IPS-18a (cell line): ENCODE data around the gene SMOC2.

ENCODE experiments used
- H3K27ac ChIP-seq: one replicate; pipeline ENCODE4 v1.5.1; 2013; ENCODE audit warnings: low read length
- H3K27me3 ChIP-seq: one replicate; pipeline ENCODE4 v1.6.1; 2013; ENCODE audit warnings: mild to moderate bottlenecking, low read length; ENCODE audit not compliant: control insufficient read depth, insufficient read depth
- H3K36me3 ChIP-seq: one replicate; pipeline ENCODE4 v1.6.1; 2013; ENCODE audit warnings: low read depth, low read length; ENCODE audit not compliant: control insufficient read depth
- H3K4me1 ChIP-seq: one replicate; pipeline ENCODE4 v1.6.1; 2013; ENCODE audit warnings: low read depth, low read length; ENCODE audit not compliant: control insufficient read depth
- H3K4me3 ChIP-seq: one replicate; pipeline ENCODE4 v1.5.1; 2013; ENCODE audit warnings: low read length
- H3K9ac ChIP-seq: one replicate; pipeline ENCODE4 v1.6.1; 2013; ENCODE audit warnings: mild to moderate bottlenecking, low read length, moderate library complexity
- H3K9me3 ChIP-seq: one replicate; pipeline ENCODE4 v1.6.1; 2013; ENCODE audit warnings: low read depth, low read length; ENCODE audit not compliant: control insufficient read depth

SMOC2 gene

DNA sequence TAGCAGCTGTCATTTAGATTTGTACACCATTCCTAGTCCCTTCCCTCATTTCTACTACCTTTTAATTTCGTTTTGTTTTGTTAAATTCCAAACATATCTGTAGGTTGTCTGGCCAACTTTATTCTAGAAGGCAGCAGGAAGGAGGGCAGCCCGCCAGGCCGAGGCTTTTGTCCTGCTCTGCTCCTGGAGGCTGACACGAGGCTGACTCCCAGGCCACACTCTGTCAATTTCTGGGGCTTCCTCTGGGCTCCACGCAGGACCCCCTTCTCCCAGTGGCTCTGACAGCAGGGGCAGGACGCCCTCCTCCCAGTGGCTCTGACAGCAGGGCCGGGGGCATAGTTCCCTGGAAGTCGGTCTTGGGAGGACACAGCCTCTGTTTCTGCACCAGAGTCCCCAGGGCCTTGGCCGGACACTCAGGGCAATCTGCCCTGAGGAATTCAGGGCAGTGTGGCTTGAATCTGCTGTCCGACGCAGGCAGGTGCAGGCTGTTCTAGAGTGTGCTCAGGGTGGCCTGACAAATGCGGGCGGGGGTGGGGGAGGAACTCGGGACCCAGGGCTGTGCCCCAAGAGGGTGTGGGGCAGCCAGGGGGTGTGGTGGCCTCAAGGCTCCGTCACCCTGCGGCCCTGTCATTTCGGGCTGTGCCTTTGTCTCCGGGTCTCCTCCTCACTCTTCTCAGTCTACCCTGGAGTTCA, 11.8 kb downstream of the SMOC2 start:
- no peak overlapping the region for H3K4me3 ChIP-seq
- no peak overlapping the region for H3K27ac ChIP-seq
- no peaks in the 10 kb centered on the region for H3K27me3 ChIP-seq
- no peaks in the 10 kb centered on the region for H3K36me3 ChIP-seq
- no peaks in the 10 kb centered on the region for H3K9me3 ChIP-seq
- peaks cover 27% of the 10 kb centered on the region for H3K4me1 ChIP-seq
- no peak overlapping the region for H3K9ac ChIP-seq

DNA sequence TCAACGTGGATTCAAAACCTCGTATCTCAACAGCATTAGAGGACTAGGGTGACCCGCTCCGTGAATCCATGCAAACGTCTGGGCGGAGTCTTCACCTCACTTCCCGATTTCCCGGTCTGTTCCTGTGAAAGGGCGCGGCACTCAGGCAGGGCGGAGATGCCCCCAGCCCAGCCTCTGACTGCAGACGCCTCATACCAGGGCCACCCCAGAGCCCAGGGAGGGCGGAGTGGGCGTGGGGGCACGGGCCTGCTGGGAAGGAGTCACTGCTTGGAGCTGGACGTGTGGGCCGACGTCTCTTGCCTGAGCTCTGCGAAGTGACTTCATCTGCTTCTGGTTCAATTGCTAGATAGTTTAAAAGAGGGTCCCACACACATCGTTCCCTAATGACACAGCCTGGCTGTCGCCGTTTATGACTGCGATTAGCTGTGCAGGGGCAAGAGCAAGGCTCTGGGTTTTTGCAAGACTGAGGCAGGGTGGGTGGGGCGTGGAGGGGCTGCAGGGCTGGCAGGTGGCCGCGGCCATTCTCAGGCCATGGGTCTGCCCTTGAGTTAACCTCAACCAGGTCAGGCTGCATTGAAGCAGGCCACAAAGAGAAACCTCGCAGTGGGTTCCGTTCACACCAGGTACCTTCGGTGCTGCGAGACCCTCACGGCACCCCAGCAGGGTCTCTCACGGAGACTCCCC, 15.0 kb downstream of the SMOC2 start:
- Histone ChIP-seq H3K9ac (no peak overlapping the region), H3K36me3 (no peaks in the 10 kb centered on the region), H3K9me3 (no peaks in the 10 kb centered on the region), H3K4me1 (peaks cover 21% of the 10 kb centered on the region), H3K27ac (no peak overlapping the region), H3K27me3 (no peaks in the 10 kb centered on the region), H3K4me3 (no peak overlapping the region)

DNA sequence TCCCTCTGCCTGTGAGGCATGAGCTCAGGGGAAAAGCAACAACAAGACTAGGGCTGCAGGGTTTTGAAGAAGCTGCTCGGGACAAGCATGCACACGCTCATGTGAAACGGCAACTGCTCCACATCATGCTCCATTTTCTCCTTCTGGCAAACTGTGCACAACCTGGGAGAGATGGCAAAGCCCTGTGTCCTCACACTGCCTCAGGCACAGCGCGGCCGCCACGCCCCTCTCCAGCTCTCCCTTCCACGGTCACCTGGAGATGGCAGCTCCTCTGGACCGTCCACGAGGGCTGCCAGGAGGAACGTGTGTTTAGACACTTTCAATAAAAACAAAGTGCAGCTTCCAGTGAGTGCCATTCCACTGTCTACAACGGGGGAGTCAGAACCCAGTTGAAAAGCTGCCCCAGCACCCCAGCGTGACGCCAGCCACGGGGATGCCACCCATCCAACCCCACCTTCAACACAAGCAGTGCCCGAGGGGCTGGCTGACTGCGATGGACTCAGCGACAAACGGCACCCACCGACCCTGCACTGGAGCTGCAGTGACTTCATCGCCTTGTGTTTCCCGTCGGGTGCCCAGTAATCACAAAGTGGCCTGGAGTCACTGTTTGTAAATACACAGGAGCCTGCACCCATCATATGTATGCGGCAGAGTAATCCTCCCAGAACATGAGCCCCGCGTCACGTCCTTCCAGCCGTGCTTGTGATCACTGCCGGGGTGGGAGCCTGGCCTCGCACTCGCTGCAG, 16.1 kb downstream of the SMOC2 start:
- H3K27ac ChIP-seq = no peak overlapping the region
- H3K9ac ChIP-seq = no peak overlapping the region
- H3K4me1 ChIP-seq = peaks cover 10% of the 10 kb centered on the region
- H3K4me3 ChIP-seq = no peak overlapping the region
- no peaks in the 10 kb centered on the region for H3K36me3 ChIP-seq
- no peaks in the 10 kb centered on the region for H3K27me3 ChIP-seq
- H3K9me3 ChIP-seq = no peaks in the 10 kb centered on the region

DNA sequence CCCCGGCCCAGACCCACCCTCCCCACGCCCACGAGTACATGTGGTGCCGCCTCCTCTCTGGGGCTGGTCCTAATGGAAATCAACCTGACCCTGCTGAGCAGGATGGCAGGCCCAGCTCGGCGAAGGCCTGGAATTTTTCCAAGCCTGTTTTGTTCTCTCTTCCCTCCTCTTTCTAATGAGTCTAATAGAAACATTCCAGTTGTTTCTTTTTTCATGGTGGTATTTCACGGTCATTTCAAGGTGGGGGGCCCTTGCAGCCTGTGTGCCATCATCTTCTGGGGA, 16.6 kb downstream of the SMOC2 start:
- H3K27me3 ChIP-seq = no peaks in the 10 kb centered on the region
- no peaks in the 10 kb centered on the region for H3K9me3 ChIP-seq
- no peak overlapping the region for H3K27ac ChIP-seq
- H3K36me3 ChIP-seq = no peaks in the 10 kb centered on the region
- H3K4me1 ChIP-seq = peaks cover 6% of the 10 kb centered on the region
- H3K4me3 ChIP-seq = no peak overlapping the region
- H3K9ac ChIP-seq = no peak overlapping the region

DNA sequence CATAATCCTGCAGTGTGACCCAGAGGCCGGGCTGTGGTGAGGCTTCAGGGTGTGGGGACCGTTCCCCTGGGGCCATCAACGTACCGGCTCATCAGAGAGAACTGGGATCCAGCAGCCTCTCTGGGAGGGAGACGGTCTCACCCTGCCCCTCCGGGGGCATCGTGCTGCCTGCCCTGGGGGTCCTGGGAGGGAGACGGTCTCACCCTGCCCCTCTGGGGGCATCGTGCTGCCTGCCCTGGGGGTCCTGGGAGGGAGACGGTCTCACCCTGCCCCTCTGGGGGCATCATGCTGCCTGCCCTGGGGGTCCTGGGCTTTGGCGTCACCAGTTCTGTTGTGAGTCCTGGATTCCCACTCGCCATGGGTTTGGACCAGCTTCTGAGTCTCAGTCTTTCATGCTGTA, 17.1 kb downstream of the SMOC2 start:
- Histone ChIP-seq H3K27ac (no peak overlapping the region), H3K4me3 (no peak overlapping the region), H3K9ac (no peak overlapping the region), H3K4me1 (peaks cover under 1% of the 10 kb centered on the region), H3K27me3 (no peaks in the 10 kb centered on the region), H3K9me3 (no peaks in the 10 kb centered on the region), H3K36me3 (no peaks in the 10 kb centered on the region)

DNA sequence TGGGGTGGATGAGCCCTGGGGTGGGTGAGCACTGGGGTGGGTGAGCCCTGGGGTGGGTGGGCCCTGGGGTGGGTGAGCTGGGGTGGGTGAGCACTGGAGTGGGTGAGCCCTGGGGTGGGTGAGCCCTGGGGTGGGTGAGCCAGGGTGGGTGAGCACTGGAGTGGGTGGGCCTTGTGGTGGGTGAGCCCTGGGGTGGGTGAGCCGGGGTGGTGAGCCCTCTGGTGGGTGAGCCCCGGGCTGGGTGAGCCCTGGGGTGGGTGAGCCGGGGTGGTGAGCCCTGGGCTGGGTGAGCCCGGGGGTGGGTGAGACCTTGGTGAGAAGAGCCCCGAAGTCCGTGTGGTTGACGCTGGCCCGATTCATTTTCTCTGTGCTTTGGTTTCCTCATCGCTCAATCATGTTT, 18.6 kb downstream of the SMOC2 start:
- Histone ChIP-seq H3K27ac (no peak overlapping the region), H3K9ac (no peak overlapping the region), H3K4me1 (no peaks in the 10 kb centered on the region), H3K36me3 (no peaks in the 10 kb centered on the region), H3K9me3 (no peaks in the 10 kb centered on the region), H3K4me3 (no peak overlapping the region), H3K27me3 (no peaks in the 10 kb centered on the region)

DNA sequence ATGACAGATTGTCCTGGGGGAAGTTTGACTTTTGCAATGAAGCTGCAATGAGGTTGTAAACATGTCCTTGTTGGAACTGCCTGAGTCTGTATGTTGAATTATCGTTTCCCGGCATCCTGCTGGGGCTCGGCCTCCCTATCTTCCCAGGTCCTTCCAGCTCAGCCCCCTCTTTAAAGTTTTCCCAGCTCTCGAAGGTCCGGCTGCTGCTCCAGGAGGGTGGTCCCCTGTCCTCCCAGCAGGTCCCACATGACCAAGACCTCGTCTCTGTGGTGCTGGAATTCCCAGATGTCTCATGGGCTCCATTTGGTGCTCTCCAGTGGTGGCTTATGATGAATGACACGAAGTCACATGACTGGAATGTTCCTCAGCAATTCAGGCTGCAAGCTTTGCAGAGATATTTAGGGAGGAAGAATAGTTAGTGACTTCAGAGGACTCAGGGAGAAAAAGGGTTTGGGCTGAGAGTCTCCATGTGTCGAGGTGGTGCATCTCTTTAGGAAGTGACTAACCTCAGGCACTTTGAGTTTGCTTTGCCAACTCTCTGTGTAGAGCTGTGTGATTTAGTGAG, 21.4 kb downstream of the SMOC2 start:
- H3K9me3 ChIP-seq = no peaks in the 10 kb centered on the region
- H3K27ac ChIP-seq = no peak overlapping the region
- H3K27me3 ChIP-seq = no peaks in the 10 kb centered on the region
- H3K36me3 ChIP-seq = no peaks in the 10 kb centered on the region
- H3K4me3 ChIP-seq = no peak overlapping the region
- H3K9ac ChIP-seq = no peak overlapping the region
- no peaks in the 10 kb centered on the region for H3K4me1 ChIP-seq

DNA sequence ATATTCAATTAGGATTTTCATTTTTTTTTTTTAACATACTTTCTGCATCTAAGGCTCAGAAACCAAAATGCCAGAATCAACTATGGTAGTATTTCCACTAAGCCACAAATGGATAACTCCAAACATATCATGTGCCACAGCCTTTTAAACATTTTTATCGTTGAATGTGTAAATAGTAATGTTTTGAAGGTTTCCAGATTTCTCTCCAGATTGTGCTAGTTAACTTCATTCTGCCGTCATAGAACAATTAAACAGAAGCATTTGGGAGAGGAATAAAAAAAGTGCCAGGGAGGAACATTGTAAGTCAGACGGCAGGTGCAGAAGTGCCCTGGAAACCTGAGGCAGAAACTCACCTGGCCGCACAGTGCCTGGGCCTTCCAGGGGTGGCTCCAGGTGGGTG, 23.6 kb downstream of the SMOC2 start:
- Histone ChIP-seq H3K9ac (no peak overlapping the region), H3K4me3 (no peak overlapping the region), H3K4me1 (no peaks in the 10 kb centered on the region)

DNA sequence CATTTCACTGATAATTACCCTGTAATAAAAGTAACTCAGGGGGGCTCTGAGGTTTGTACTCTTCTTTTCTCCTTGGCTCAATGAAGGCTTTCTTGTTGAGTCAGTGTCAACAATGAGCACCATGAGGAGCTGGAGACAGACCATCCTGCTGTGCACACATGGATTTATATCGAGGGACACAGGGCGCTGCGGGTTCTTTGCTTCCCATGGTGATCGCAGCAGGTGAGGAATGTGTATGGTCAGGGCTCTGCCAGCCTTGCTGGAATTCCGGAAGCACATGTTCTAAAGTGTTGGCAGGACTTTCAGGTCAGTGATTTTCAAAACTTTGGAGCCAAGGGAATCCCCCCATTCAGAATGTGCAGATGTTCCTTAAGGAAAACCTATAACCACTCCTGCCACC, 27.1 kb downstream of the SMOC2 start:
- Histone ChIP-seq H3K4me1 (peaks cover 3% of the 10 kb centered on the region), H3K36me3 (no peaks in the 10 kb centered on the region), H3K9ac (no peak overlapping the region), H3K27ac (no peak overlapping the region), H3K27me3 (no peaks in the 10 kb centered on the region), H3K9me3 (no peaks in the 10 kb centered on the region), H3K4me3 (no peak overlapping the region)

More for the DNA sequence above, 23.6 kb downstream of the SMOC2 start:
- no peaks in the 10 kb centered on the region for H3K9me3 ChIP-seq
- H3K27me3 ChIP-seq = no peaks in the 10 kb centered on the region
- no peak overlapping the region for H3K27ac ChIP-seq
- H3K36me3 ChIP-seq = no peaks in the 10 kb centered on the region

DNA sequence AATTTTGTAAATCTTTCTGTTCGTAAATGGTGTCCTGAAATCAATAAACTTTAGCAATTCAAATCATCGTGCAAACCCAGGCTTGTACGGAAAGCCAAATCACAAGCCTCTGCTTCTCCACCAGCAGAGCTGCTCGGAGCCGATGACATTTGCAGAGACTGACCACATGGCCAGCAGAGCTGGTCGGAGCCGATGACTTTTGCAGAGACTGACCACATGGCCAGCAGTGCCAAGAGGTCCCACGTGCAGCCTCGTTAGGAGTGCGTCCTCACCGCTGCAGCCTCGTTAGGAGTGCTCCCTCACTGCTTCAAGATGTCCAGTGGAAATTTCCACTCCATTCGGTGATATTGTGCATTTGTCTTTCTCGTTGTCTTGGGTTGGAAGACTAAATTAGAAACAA, 28.5 kb downstream of the SMOC2 start:
- Histone ChIP-seq H3K4me1 (peaks cover 3% of the 10 kb centered on the region), H3K4me3 (no peak overlapping the region), H3K27me3 (no peaks in the 10 kb centered on the region), H3K36me3 (no peaks in the 10 kb centered on the region), H3K9me3 (no peaks in the 10 kb centered on the region), H3K9ac (no peak overlapping the region), H3K27ac (no peak overlapping the region)

DNA sequence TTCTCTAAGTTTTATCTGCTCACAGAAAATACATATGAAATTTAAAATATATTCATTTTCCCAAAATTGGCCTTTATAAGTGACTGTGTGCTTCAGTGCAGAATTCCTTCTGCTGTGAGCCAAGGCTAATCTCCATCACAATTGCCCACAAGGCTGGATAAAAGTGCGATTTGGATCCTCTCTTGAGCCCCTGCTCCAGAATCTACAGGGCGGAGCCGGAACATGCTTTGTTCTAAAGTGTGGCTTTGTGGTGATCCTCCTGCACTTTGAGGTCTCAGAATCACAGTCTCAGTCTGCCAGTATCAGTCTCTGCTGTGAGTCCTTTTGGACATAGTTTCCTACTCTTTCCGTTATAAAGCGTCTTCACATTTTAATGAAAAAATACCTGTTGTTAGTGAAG, 28.9 kb downstream of the SMOC2 start:
- no peak overlapping the region for H3K9ac ChIP-seq
- H3K9me3 ChIP-seq = no peaks in the 10 kb centered on the region
- peaks cover 3% of the 10 kb centered on the region for H3K4me1 ChIP-seq
- no peak overlapping the region for H3K4me3 ChIP-seq
- no peaks in the 10 kb centered on the region for H3K36me3 ChIP-seq
- no peak overlapping the region for H3K27ac ChIP-seq
- no peaks in the 10 kb centered on the region for H3K27me3 ChIP-seq
